ENCODE data around the gene KRT40. TPM values are rescaled to one million over a fixed set of nuclear protein-coding genes. Genes with fewer than 3 reads are reported as not detected.

Gene KRT40
- total RNA-seq, 1 donor from 2014 or later = not detected

- no peak for TF ChIP-seq CTCF (conservative IDR thresholded peaks at IDR 0.05; ENCODE audit: low read depth, low read length)
- DNase-seq (ENCODE audit: low read depth) = no peak
- H3K4me3 ChIP-seq (ENCODE audit: low read depth, low read length) = no peak overlapping the region
These were observed 34.4 kb upstream of the KRT40 start for GRCh38 chr17:41018541-41018940.

- TF ChIP-seq CTCF (conservative IDR thresholded peaks at IDR 0.05; ENCODE audit: low read depth, low read length) = no peak
- DNase-seq (ENCODE audit: low read depth) = no peak
- no peak overlapping the region for H3K4me3 ChIP-seq (ENCODE audit: low read depth, low read length)
These were observed 32.6 kb upstream of the KRT40 start for GRCh38 chr17:41016578-41017215.

- no peak overlapping the region for H3K4me3 ChIP-seq (ENCODE audit: low read depth, low read length)
- DNase-seq (ENCODE audit: low read depth) = no peak
- no peak for TF ChIP-seq CTCF (conservative IDR thresholded peaks at IDR 0.05; ENCODE audit: low read depth, low read length)
These were observed 31.3 kb upstream of the KRT40 start for GRCh38 chr17:41015454-41015853.

GRCh38 chr17:41013606-41014005 is 29.5 kb upstream of the KRT40 start:
- no peak for DNase-seq (ENCODE audit: low read depth)
- no peak overlapping the region for H3K4me3 ChIP-seq (ENCODE audit: low read depth, low read length)
- no peak for TF ChIP-seq CTCF (conservative IDR thresholded peaks at IDR 0.05; ENCODE audit: low read depth, low read length)

- H3K4me3 ChIP-seq (ENCODE audit: low read depth, low read length) = no peak overlapping the region
- no peak for TF ChIP-seq CTCF (conservative IDR thresholded peaks at IDR 0.05; ENCODE audit: low read depth, low read length)
- DNase-seq (ENCODE audit: low read depth) = no peak
These were observed 29.1 kb upstream of the KRT40 start for GRCh38 chr17:41013181-41013580.

GRCh38 chr17:41012326-41013120 is 28.4 kb upstream of the KRT40 start:
- no peak for DNase-seq (ENCODE audit: low read depth)
- no peak overlapping the region for H3K4me3 ChIP-seq (ENCODE audit: low read depth, low read length)
- no peak for TF ChIP-seq CTCF (conservative IDR thresholded peaks at IDR 0.05; ENCODE audit: low read depth, low read length)
